Peyer's patch (tissue), 4 donors: ENCODE measurements around the gene CHKB.

ENCODE experiments used
- POLR2A ChIP-seq, 2 donors: fragments of 450-650 bp; IDR thresholded peaks; one replicate each; pipeline ENCODE4 v1.5.1; 2017; ENCODE audit warnings: antibody characterized with exemption in 2 of 2, mild to moderate bottlenecking in 2 of 2, moderate library complexity in 2 of 2
- TF ChIP-seq, protein P1 (sequence below), 6 experiments: fragments of 450-650 bp in 4 of 6; fragments of 200-600 bp in 2 of 6; sonication (generic) in 1 of 6; IDR thresholded peaks; one replicate each; pipeline ENCODE4 v1.5.1; 2017 to 2019; ENCODE audit warnings: antibody characterized with exemption in 6 of 6, mild to moderate bottlenecking in 3 of 6, moderate library complexity in 1 of 6

DNA sequence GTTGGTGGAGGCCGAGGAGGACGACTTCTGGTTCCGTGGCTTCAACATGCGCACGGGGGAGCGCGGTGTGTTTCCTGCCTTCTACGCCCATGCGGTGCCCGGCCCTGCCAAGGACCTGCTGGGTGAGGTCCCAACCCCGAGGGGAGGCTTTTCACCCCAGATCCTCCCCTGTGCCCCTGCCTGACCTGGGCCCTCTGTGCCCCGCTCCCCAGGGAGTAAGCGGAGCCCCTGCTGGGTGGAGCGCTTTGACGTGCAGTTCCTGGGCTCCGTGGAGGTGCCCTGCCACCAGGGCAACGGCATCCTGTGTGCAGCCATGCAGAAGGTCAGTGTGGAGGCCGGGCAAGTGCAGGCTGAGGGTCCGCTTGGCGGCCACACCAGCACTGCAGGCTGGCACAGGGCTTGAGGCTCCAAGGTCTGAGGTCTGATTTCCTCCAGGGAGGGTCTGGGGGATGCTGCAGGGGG lies 23.0 kb upstream of the CHKB start:
- no peak for TF ChIP-seq POLR2A (IDR thresholded peaks at IDR 0.05)
- TF ChIP-seq, protein P1, sequence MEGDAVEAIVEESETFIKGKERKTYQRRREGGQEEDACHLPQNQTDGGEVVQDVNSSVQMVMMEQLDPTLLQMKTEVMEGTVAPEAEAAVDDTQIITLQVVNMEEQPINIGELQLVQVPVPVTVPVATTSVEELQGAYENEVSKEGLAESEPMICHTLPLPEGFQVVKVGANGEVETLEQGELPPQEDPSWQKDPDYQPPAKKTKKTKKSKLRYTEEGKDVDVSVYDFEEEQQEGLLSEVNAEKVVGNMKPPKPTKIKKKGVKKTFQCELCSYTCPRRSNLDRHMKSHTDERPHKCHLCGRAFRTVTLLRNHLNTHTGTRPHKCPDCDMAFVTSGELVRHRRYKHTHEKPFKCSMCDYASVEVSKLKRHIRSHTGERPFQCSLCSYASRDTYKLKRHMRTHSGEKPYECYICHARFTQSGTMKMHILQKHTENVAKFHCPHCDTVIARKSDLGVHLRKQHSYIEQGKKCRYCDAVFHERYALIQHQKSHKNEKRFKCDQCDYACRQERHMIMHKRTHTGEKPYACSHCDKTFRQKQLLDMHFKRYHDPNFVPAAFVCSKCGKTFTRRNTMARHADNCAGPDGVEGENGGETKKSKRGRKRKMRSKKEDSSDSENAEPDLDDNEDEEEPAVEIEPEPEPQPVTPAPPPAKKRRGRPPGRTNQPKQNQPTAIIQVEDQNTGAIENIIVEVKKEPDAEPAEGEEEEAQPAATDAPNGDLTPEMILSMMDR (IDR thresholded peaks at IDR 0.05): no peak
